Osteoblast (primary cell): Measurements from ENCODE around the gene CYP4F11. TPM values are rescaled to one million over a fixed set of nuclear protein-coding genes. Genes with fewer than 3 reads are reported as not detected.

Experiments used
- DNase-seq: peaks from one replicate; pipeline ENCODE4 v3.0.0; 2011; ENCODE audit warnings: low spot score, mixed read lengths; ENCODE audit not compliant: insufficient read length; ENCODE audit errors: missing footprints
- H2AFZ ChIP-seq: 2 replicates; pipeline ENCODE4 v1.6.0; 2011; ENCODE audit warnings: mild to moderate bottlenecking, low read length
- H3K27ac ChIP-seq: 2 replicates; pipeline ENCODE4 v1.5.1; 2011; ENCODE audit warnings: mild to moderate bottlenecking, low read depth, low read length, moderate library complexity
- H3K27me3 ChIP-seq: 2 replicates; pipeline ENCODE4 v1.6.0; 2012; ENCODE audit warnings: mild to moderate bottlenecking, control low read depth, inconsistent platforms, low read length, moderate library complexity; ENCODE audit not compliant: insufficient read depth
- H3K36me3 ChIP-seq: 2 replicates; pipeline ENCODE4 v1.5.1; 2011; ENCODE audit warnings: mild to moderate bottlenecking, low read length, control low read depth, moderate library complexity; ENCODE audit not compliant: insufficient read depth
- H3K4me1 ChIP-seq: 2 replicates; pipeline ENCODE4 v1.5.1; 2011; ENCODE audit warnings: mild to moderate bottlenecking, low read length, control low read depth, moderate library complexity; ENCODE audit not compliant: insufficient read depth
- H3K4me2 ChIP-seq: 2 replicates; pipeline ENCODE4 v1.6.0; 2011; ENCODE audit warnings: mild to moderate bottlenecking, low read length; ENCODE audit not compliant: insufficient read depth
- H3K4me3 ChIP-seq: fragments of 200-600 bp; sonication (generic); 3 replicates; pipeline ENCODE4 v1.5.1; 2012; ENCODE audit warnings: mild to moderate bottlenecking, low read length, inconsistent platforms; ENCODE audit not compliant: insufficient read depth
- H3K79me2 ChIP-seq: 2 replicates; pipeline ENCODE4 v1.6.0; 2012; ENCODE audit warnings: mild to moderate bottlenecking, low read length, control low read depth, inconsistent platforms; ENCODE audit not compliant: insufficient read depth
- H3K9me3 ChIP-seq: 2 replicates; pipeline ENCODE4 v1.5.1; 2011; ENCODE audit warnings: low read depth, low read length, control low read depth
- H4K20me1 ChIP-seq: 2 replicates; pipeline ENCODE4 v1.6.0; 2012; ENCODE audit warnings: mild to moderate bottlenecking, low read length, control low read depth; ENCODE audit not compliant: insufficient read depth
- small RNA-seq: library from RNA; depleted of rRNA; stranded (forward); fragments of <200 nt; gene quantifications from one replicate; pipeline ENCODE3, GENCODE V24; 2012
- total RNA-seq: library from RNA; depleted of rRNA; stranded (reverse); fragments of >200 nt; gene quantifications from 2 replicates; pipeline ENCODE4 v1.2.3, GENCODE V29; 2012
- TF ChIP-seq, protein P1 (sequence below): IDR thresholded peaks from 2 replicates; pipeline ENCODE4 v1.5.1; 2011; ENCODE audit warnings: mild to moderate bottlenecking, low read depth, low read length, moderate library complexity; ENCODE audit errors: extremely low read depth

CYP4F11 gene
- total RNA-seq, 1 donor, result not detected

DNA sequence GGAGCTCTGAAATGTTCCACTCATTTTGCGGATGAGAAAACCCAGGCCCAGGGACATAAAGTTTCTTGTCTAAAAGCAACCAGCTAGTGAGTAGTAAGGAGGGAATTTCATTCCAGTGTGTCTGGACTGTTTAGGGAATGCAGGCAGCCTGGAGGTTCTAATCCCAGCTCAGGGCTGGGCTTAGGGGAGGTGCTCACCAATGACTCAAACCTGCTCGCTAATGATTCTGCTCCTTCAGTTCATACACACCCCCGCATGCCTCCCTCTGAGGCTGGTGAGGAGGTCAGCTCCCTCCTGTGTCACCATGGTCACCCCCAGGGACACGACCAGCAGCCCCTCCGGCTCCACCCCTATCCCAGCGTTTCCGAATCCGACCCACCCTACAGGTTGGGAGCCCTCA lies 71.1 kb downstream of the CYP4F11 start:
- no peaks in the 10 kb centered on the region for H3K36me3 ChIP-seq
- H3K4me3 ChIP-seq, result no peak overlapping the region
- H3K4me1 ChIP-seq, result no peaks in the 10 kb centered on the region
- no peaks in the 10 kb centered on the region for H3K9me3 ChIP-seq
- H3K27ac ChIP-seq, result no peak overlapping the region
- no peaks in the 10 kb centered on the region for H4K20me1 ChIP-seq
- DNase-seq, result peak; percentile 70
- H3K27me3 ChIP-seq, result no peaks in the 10 kb centered on the region
- no peaks in the 10 kb centered on the region for H3K79me2 ChIP-seq
- no peak overlapping the region for H3K4me2 ChIP-seq
- TF ChIP-seq, protein P1, sequence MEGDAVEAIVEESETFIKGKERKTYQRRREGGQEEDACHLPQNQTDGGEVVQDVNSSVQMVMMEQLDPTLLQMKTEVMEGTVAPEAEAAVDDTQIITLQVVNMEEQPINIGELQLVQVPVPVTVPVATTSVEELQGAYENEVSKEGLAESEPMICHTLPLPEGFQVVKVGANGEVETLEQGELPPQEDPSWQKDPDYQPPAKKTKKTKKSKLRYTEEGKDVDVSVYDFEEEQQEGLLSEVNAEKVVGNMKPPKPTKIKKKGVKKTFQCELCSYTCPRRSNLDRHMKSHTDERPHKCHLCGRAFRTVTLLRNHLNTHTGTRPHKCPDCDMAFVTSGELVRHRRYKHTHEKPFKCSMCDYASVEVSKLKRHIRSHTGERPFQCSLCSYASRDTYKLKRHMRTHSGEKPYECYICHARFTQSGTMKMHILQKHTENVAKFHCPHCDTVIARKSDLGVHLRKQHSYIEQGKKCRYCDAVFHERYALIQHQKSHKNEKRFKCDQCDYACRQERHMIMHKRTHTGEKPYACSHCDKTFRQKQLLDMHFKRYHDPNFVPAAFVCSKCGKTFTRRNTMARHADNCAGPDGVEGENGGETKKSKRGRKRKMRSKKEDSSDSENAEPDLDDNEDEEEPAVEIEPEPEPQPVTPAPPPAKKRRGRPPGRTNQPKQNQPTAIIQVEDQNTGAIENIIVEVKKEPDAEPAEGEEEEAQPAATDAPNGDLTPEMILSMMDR, result no peak
- no peak overlapping the region for H2AFZ ChIP-seq

DNA sequence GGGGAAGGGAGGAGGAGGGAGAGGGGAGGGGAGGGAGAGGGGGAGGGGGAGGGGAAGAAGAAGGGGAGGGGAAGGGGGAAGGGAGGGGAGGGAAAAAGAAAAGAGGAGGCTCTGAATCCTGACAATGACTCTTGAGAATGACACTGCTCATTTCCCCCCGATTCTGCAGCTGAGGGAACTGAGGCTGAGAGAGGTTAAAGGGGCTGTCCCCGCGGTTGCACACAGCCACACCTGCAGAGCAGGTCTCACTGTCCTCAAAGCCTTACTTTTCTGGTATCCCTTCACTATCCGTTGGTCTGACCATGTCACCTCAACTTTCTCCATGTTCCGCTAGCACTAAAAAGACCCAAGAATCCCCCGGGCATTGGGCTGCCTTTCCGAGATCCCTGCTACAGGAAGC lies 71.9 kb downstream of the CYP4F11 start:
- no peak for DNase-seq
- H3K79me2 ChIP-seq, result no peaks in the 10 kb centered on the region
- H3K27ac ChIP-seq, result no peak overlapping the region
- no peak overlapping the region for H3K4me2 ChIP-seq
- no peak overlapping the region for H2AFZ ChIP-seq
- H3K4me3 ChIP-seq, result no peak overlapping the region
- H3K9me3 ChIP-seq, result no peaks in the 10 kb centered on the region
- H3K4me1 ChIP-seq, result no peaks in the 10 kb centered on the region
- TF ChIP-seq, protein P1, result no peak
- no peaks in the 10 kb centered on the region for H3K27me3 ChIP-seq
- H3K36me3 ChIP-seq, result no peaks in the 10 kb centered on the region
- H4K20me1 ChIP-seq, result no peaks in the 10 kb centered on the region

Small RNAs within 50 kb of the gene (small RNA-seq; reads per million reads assigned to genes)
- not detected for gene CYP4F36P

Other genes starting within 250 kb of the CYP4F11 start
- gene OR10H2, start 206.5 kb downstream of the CYP4F11 start, total RNA-seq, result not detected in 2 replicates
- gene OR10H3, start 196.5 kb downstream of the CYP4F11 start, total RNA-seq, result not detected in 2 replicates
- not detected in 2 replicates for gene OR10H5, start 146.9 kb downstream of the CYP4F11 start, total RNA-seq
- not detected in 2 replicates for gene OR10H1, start 118.9 kb downstream of the CYP4F11 start, total RNA-seq
- not detected in 2 replicates for gene CYP4F2, start 36.5 kb downstream of the CYP4F11 start, total RNA-seq
- not detected in 2 replicates for gene OR10H4, start 14.5 kb upstream of the CYP4F11 start, total RNA-seq
- 1,233 and 1,325 TPM in 2 replicates for gene TPM4, start 142.0 kb upstream of the CYP4F11 start, total RNA-seq
- 61.6 and 68.8 TPM in 2 replicates for gene RAB8A, start 177.4 kb upstream of the CYP4F11 start, total RNA-seq
- gene HSH2D, start 209.2 kb upstream of the CYP4F11 start, total RNA-seq, result 0.36 TPM in 1 of 2 replicates, not detected in the other
- gene CIB3, start 239.0 kb upstream of the CYP4F11 start, total RNA-seq, result not detected in 2 replicates